Colonic mucosa (tissue), 4 donors: ENCODE measurements around the gene MALT1. TPM values are rescaled to one million over a fixed set of nuclear protein-coding genes. Genes with fewer than 3 reads are reported as not detected.

Experiments used
- DNase-seq: peaks from one replicate; pipeline ENCODE4 v3.0.0-alpha.2; 2020
- H3K27ac ChIP-seq: fragments of 200-600 bp; one replicate; pipeline ENCODE4 v1.8.0; 2021
- H3K27me3 ChIP-seq: fragments of 200-600 bp; one replicate; pipeline ENCODE4 v1.8.0; 2021
- H3K36me3 ChIP-seq: fragments of 200-600 bp; one replicate; pipeline ENCODE4 v1.8.0; 2021
- H3K4me1 ChIP-seq: fragments of 200-600 bp; one replicate; pipeline ENCODE4 v1.8.0; 2021; ENCODE audit warnings: mild to moderate bottlenecking
- H3K4me3 ChIP-seq: fragments of 200-600 bp; one replicate; pipeline ENCODE4 v1.8.0; 2021
- H3K9ac ChIP-seq, 2 donors: one replicate each; pipeline ENCODE4 v1.7.0; 2013; ENCODE audit warnings: control low read depth in 2 of 2, low read depth in 2 of 2, low read length in 2 of 2
- H3K9me3 ChIP-seq: fragments of 200-600 bp; one replicate; pipeline ENCODE4 v1.8.0; 2021
- CTCF ChIP-seq: fragments of 200-600 bp; IDR thresholded peaks from one replicate; pipeline ENCODE4 v1.8.0; 2022; ENCODE audit warnings: antibody characterized with exemption, mild to moderate bottlenecking
- intact Hi-C: fragments of 100-400 bp; cut with DNase I; formaldehyde crosslinking; loops from one replicate; pipeline ENCODE4 v1.14.1; 2022
- total RNA-seq, 2 donors: library from RNA; stranded (reverse); fragmentation: NEBNext Ultra II Directional in 1 of 2; extraction: Animal tissue kit (Norgen Biotek cat#: 25700) in 1 of 2; gene quantifications; one replicate each; pipeline ENCODE4 v1.2.1, GENCODE V29; 2021
- donor health status: healthy.
- donor health status: DM: no; HTN: no; CAD: no.
- donor health status: DM: no; HTN: no; CAD: no.

The MALT1 gene
- total RNA-seq, 2 donors from 2014 or later: 22.1 to 30.9 TPM

- TF ChIP-seq CTCF: no peak
- Histone ChIP-seq H3K9ac (no peak overlapping the region), H3K27me3 (no peaks in the 10 kb centered on the region), H3K36me3 (no peaks in the 10 kb centered on the region), H3K9me3 (no peaks in the 10 kb centered on the region), H3K4me1 (no peaks in the 10 kb centered on the region), H3K4me3 (no peak overlapping the region), H3K27ac (no peak overlapping the region)
- intact Hi-C loops: no loop called here
- no peak for DNase-seq
Observed at GRCh38 chr18:58657081-58657480, 14.2 kb upstream of the MALT1 start.

- H3K9ac ChIP-seq: no peak overlapping the region
- H3K36me3 ChIP-seq: no peaks in the 10 kb centered on the region
- intact Hi-C loops: no loop called here
- no peak overlapping the region for H3K27ac ChIP-seq
- H3K27me3 ChIP-seq: no peaks in the 10 kb centered on the region
- no peak for TF ChIP-seq CTCF
- H3K4me3 ChIP-seq: no peak overlapping the region
- no peak for DNase-seq
- H3K4me1 ChIP-seq: no peaks in the 10 kb centered on the region
- no peaks in the 10 kb centered on the region for H3K9me3 ChIP-seq
Observed at GRCh38 chr18:58657494-58657893, 13.8 kb upstream of the MALT1 start.

GRCh38 chr18:58659691-58660090, 11.6 kb upstream of the MALT1 start:
- Histone ChIP-seq H3K27ac (no peak overlapping the region), H3K9me3 (no peaks in the 10 kb centered on the region), H3K4me1 (no peaks in the 10 kb centered on the region), H3K36me3 (no peaks in the 10 kb centered on the region), H3K27me3 (no peaks in the 10 kb centered on the region), H3K9ac (no peak overlapping the region), H3K4me3 (no peak overlapping the region)
- DNase-seq: no peak
- intact Hi-C loops: loop anchor here (10.0 kb wide), 1 partner anchor 105 kb away; no protein-coding TSS in a partner anchor
- TF ChIP-seq CTCF: no peak

GRCh38 chr18:58660915-58661314, 10.3 kb upstream of the MALT1 start:
- Histone ChIP-seq H3K4me1 (no peaks in the 10 kb centered on the region), H3K9me3 (no peaks in the 10 kb centered on the region), H3K36me3 (no peaks in the 10 kb centered on the region), H3K27me3 (no peaks in the 10 kb centered on the region), H3K9ac (no peak overlapping the region), H3K4me3 (no peak overlapping the region), H3K27ac (no peak overlapping the region)
- intact Hi-C loops: loop anchor here (10.0 kb wide), 1 partner anchor 106 kb away; no protein-coding TSS in a partner anchor
- no peak for DNase-seq
- no peak for TF ChIP-seq CTCF

- intact Hi-C loops: loop anchor here (10.0 kb wide), 1 partner anchor 107 kb away; no protein-coding TSS in a partner anchor
- no peak for DNase-seq
Observed at GRCh38 chr18:58661423-58661822, 9.8 kb upstream of the MALT1 start.

More at GRCh38 chr18:58661423-58661822, 9.8 kb upstream of the MALT1 start:
- H3K27me3 ChIP-seq: no peaks in the 10 kb centered on the region
- no peaks in the 10 kb centered on the region for H3K9me3 ChIP-seq
- H3K36me3 ChIP-seq: no peaks in the 10 kb centered on the region
- no peaks in the 10 kb centered on the region for H3K4me1 ChIP-seq
- no peak for TF ChIP-seq CTCF
- no peak overlapping the region for H3K27ac ChIP-seq
- H3K9ac ChIP-seq: no peak overlapping the region
- no peak overlapping the region for H3K4me3 ChIP-seq
